H9 (cell line): ENCODE data around the gene SLC25A26. TPM values are rescaled to one million over a fixed set of nuclear protein-coding genes. Genes with fewer than 3 reads are reported as not detected.

Experiments used
- DNase-seq: peaks from one replicate; pipeline ENCODE4 v3.0.0-alpha.2; 2017
- H2AFZ ChIP-seq: one replicate; pipeline ENCODE4 v1.6.1; 2013; ENCODE audit warnings: mild to moderate bottlenecking, low read length, control low read depth, moderate library complexity
- H2AK5ac ChIP-seq: 2 replicates; pipeline ENCODE4 v1.6.1; 2013; ENCODE audit warnings: low read length, control low read depth, mixed read lengths; ENCODE audit not compliant: insufficient read length
- H2BK120ac ChIP-seq: one replicate; pipeline ENCODE4 v1.6.1; 2013; ENCODE audit warnings: low read depth, mild to moderate bottlenecking, low read length, control low read depth, inconsistent platforms; ENCODE audit not compliant: poor library complexity, severe bottlenecking
- H2BK12ac ChIP-seq: 2 replicates; pipeline ENCODE4 v1.6.1; 2013; ENCODE audit warnings: low read length, control low read depth, mixed read lengths, low read depth; ENCODE audit not compliant: insufficient read length
- H2BK15ac ChIP-seq: 2 replicates; pipeline ENCODE4 v1.6.1; 2013; ENCODE audit warnings: low read depth, low read length, control low read depth
- H2BK20ac ChIP-seq: one replicate; pipeline ENCODE4 v1.6.1; 2013; ENCODE audit warnings: low read depth, mild to moderate bottlenecking, low read length, control low read depth, inconsistent platforms; ENCODE audit not compliant: poor library complexity, severe bottlenecking
- H2BK5ac ChIP-seq: 2 replicates; pipeline ENCODE4 v1.6.1; 2013; ENCODE audit warnings: low read length, control low read depth, mixed read lengths; ENCODE audit not compliant: insufficient read length
- H3K14ac ChIP-seq: 2 replicates; pipeline ENCODE4 v1.6.1; 2013; ENCODE audit warnings: low read length, control low read depth; ENCODE audit not compliant: insufficient read depth
- H3K18ac ChIP-seq: 2 replicates; pipeline ENCODE4 v1.6.1; 2013; ENCODE audit warnings: low read depth, mild to moderate bottlenecking, mixed read lengths, low read length, control low read depth; ENCODE audit not compliant: insufficient read length
- H3K23ac ChIP-seq: 2 replicates; pipeline ENCODE4 v1.6.1; 2013; ENCODE audit warnings: low read length, control low read depth, mixed read lengths, low read depth; ENCODE audit not compliant: insufficient read length
- H3K23me2 ChIP-seq: 2 replicates; pipeline ENCODE4 v1.6.1; 2013; ENCODE audit warnings: low read depth, mild to moderate bottlenecking, mixed read lengths, low read length, control low read depth; ENCODE audit not compliant: insufficient read length, poor library complexity, severe bottlenecking
- H3K27ac ChIP-seq: 2 replicates; pipeline ENCODE4 v1.5.1; 2013; ENCODE audit warnings: low read length, control low read depth, mixed read lengths, low read depth; ENCODE audit not compliant: insufficient read length
- H3K27me3 ChIP-seq: 2 replicates; pipeline ENCODE4 v1.6.1; 2013; ENCODE audit warnings: low read length, control low read depth, inconsistent platforms; ENCODE audit not compliant: insufficient read depth
- H3K4ac ChIP-seq: 2 replicates; pipeline ENCODE4 v1.6.1; 2013; ENCODE audit warnings: low read depth, mild to moderate bottlenecking, control low read depth, inconsistent platforms, low read length, moderate library complexity
- H3K4me1 ChIP-seq: 2 replicates; pipeline ENCODE4 v1.6.1; 2013; ENCODE audit warnings: low read length, control low read depth, inconsistent platforms; ENCODE audit not compliant: insufficient read depth
- H3K4me2 ChIP-seq: 2 replicates; pipeline ENCODE4 v1.6.1; 2013; ENCODE audit warnings: low read length, control low read depth, mixed read lengths; ENCODE audit not compliant: insufficient read length, insufficient read depth
- H3K56ac ChIP-seq: 2 replicates; pipeline ENCODE4 v1.6.1; 2013; ENCODE audit warnings: low read depth, mild to moderate bottlenecking, mixed read lengths, low read length, control low read depth; ENCODE audit not compliant: insufficient read length
- H3K79me1 ChIP-seq: 2 replicates; pipeline ENCODE4 v1.6.1; 2013; ENCODE audit warnings: low read depth, mild to moderate bottlenecking, moderate library complexity, low read length, control low read depth, inconsistent platforms; ENCODE audit not compliant: insufficient read depth, poor library complexity, severe bottlenecking
- H3K79me2 ChIP-seq: 2 replicates; pipeline ENCODE4 v1.6.1; 2013; ENCODE audit warnings: low read length, control low read depth, inconsistent platforms; ENCODE audit not compliant: insufficient read depth
- H3K9ac ChIP-seq: 2 replicates; pipeline ENCODE4 v1.6.1; 2013; ENCODE audit warnings: low read length, control low read depth, mixed read lengths; ENCODE audit not compliant: insufficient read length; ENCODE audit errors: extremely low read depth
- H3K9me3 ChIP-seq: one replicate; pipeline ENCODE4 v1.6.1; 2013; ENCODE audit warnings: low read depth, low read length, inconsistent platforms; ENCODE audit not compliant: control insufficient read depth
- H3T11ph ChIP-seq: one replicate; pipeline ENCODE4 v1.6.1; 2013; ENCODE audit warnings: mild to moderate bottlenecking, low read length, control low read depth, inconsistent platforms
- H4K20me1 ChIP-seq: one replicate; pipeline ENCODE4 v1.6.1; 2013; ENCODE audit not compliant: control insufficient read depth, insufficient read length, insufficient read depth
- H4K5ac ChIP-seq: 2 replicates; pipeline ENCODE4 v1.6.1; 2013; ENCODE audit warnings: low read depth, mild to moderate bottlenecking, mixed read lengths, low read length, control low read depth; ENCODE audit not compliant: insufficient read length
- H4K8ac ChIP-seq: replicated peaks from 2 replicates; pipeline ENCODE4 v1.6.1; 2013; ENCODE audit warnings: low read length, control low read depth, mixed read lengths, low read depth; ENCODE audit not compliant: insufficient read length
- H4K91ac ChIP-seq: 2 replicates; pipeline ENCODE4 v1.6.1; 2013; ENCODE audit warnings: low read depth, mild to moderate bottlenecking, moderate library complexity, mixed read lengths, low read length, control low read depth; ENCODE audit not compliant: insufficient read length
- H3K27ac Mint-ChIP-seq, 3 experiments: 2 replicates in 2 of 3; 3 replicates in 1 of 3; pipeline ENCODE4 v1.8.0; 2020 to 2021; ENCODE audit warnings: mixed read lengths in 3 of 3, mild to moderate bottlenecking in 1 of 3, moderate library complexity in 1 of 3
- H3K27me3 Mint-ChIP-seq: 2 replicates; pipeline ENCODE4 v1.8.0; 2021; ENCODE audit warnings: low read depth, mild to moderate bottlenecking, moderate library complexity, mixed read lengths
- H3K36me3 Mint-ChIP-seq, 3 experiments: 2 replicates in 2 of 3; 3 replicates in 1 of 3; pipeline ENCODE4 v1.8.0; 2020 to 2021; ENCODE audit warnings: low read depth in 3 of 3, mixed read lengths in 3 of 3; ENCODE audit not compliant: insufficient read depth in 1 of 3
- H3K4me1 Mint-ChIP-seq, 2 experiments: 2 replicates each; pipeline ENCODE4 v1.8.0; 2020; ENCODE audit warnings: mixed read lengths in 2 of 2
- H3K4me3 Mint-ChIP-seq, 2 experiments: 2 replicates in 1 of 2; 3 replicates in 1 of 2; pipeline ENCODE4 v1.8.0; 2020 to 2021; ENCODE audit warnings: mild to moderate bottlenecking in 2 of 2, mixed read lengths in 2 of 2, moderate library complexity in 1 of 2
- H3K9me3 Mint-ChIP-seq, 2 experiments: 2 replicates in 1 of 2; 3 replicates in 1 of 2; pipeline ENCODE4 v1.8.0; 2020; ENCODE audit warnings: mild to moderate bottlenecking in 2 of 2, mixed read lengths in 2 of 2, moderate library complexity in 1 of 2
- CTCF ChIP-seq: fragments of 200-600 bp; sonication (generic); conservative IDR thresholded peaks from 3 replicates; pipeline ENCODE4 v1.8.0; 2021; ENCODE audit warnings: antibody characterized with exemption, mild to moderate bottlenecking
- WGBS: extraction: QIAGEN DNeasy Blood & Tissue Kit; methylation state at CpG from one replicate; pipeline ENCODE4 v1.1.7; 2013; ENCODE audit warnings: missing lambda C conversion rate, low lambda C conversion rate, mixed read lengths; ENCODE audit not compliant: insufficient read length; ENCODE audit errors: extremely low coverage; 5-methylcytosine and 5-hydroxymethylcytosine counted together
- total RNA-seq: library from RNA; stranded (reverse); gene quantifications from 2 replicates; pipeline ENCODE4 v1.2.1, GENCODE V29; 2021

Gene SLC25A26
- total RNA-seq, 1 experiment from 2014 or later = 30.2 TPM

GRCh38 chr3:66227051-66227450, 6.2 kb downstream of the SLC25A26 start:
- no peak overlapping the region for H3K27ac Mint-ChIP-seq
- Histone ChIP-seq H2BK12ac (no peak overlapping the region), H3K4ac (no peak overlapping the region), H2BK120ac (no peak overlapping the region), H3K79me1 (peaks cover 2% of the 10 kb centered on the region), H2BK20ac (no peak overlapping the region), H3K79me2 (no peaks in the 10 kb centered on the region; the same call in 1 of the 2 replicates), H3K18ac (no peak overlapping the region), H3K23me2 (no peaks in the 10 kb centered on the region), H3T11ph (no peak overlapping the region), H2BK15ac (no peak overlapping the region), H3K4me2 (no peak overlapping the region), H3K56ac (no peak overlapping the region), H3K27ac (no peak overlapping the region), H3K14ac (no peak overlapping the region), H2AK5ac (no peak overlapping the region), H3K9me3 (no peaks in the 10 kb centered on the region), H2AFZ (no peak overlapping the region), H3K4me1 (no peaks in the 10 kb centered on the region), H3K9ac (no peak overlapping the region), H3K23ac (no peak overlapping the region), H4K20me1 (no peaks in the 10 kb centered on the region), H2BK5ac (no peak overlapping the region), H3K27me3 (no peaks in the 10 kb centered on the region), H4K5ac (no peak overlapping the region), H4K8ac (no peak overlapping the region), H4K91ac (no peak overlapping the region)
- no peak for TF ChIP-seq CTCF
- H3K36me3 Mint-ChIP-seq = peaks cover 5 to 19% (median 5%) of the 10 kb centered on the region in 3 experiments; a peak in 5 of 7 replicates
- no peak overlapping the region for H3K4me3 Mint-ChIP-seq
- no CpG with 5 or more reads among the region's 3 CpGs for WGBS
- no peaks in the 10 kb centered on the region for H3K9me3 Mint-ChIP-seq
- no peaks in the 10 kb centered on the region for H3K27me3 Mint-ChIP-seq
- DNase-seq = no peak
- peaks cover 2 to 4% of the 10 kb centered on the region in 2 experiments; a peak in 2 of 4 replicates for H3K4me1 Mint-ChIP-seq
